GM10248 (cell line): Measurements from ENCODE around the gene AP1G2.

Source experiments
- CTCF ChIA-PET: fragments of 300-600 bp; sonication (Branson Sonifier 250); formaldehyde crosslinking; extraction: SDS; loops from one replicate; lab custom pipeline; 2021; ENCODE audit warnings: antibody characterized with exemption; lab: Yijun Ruan, JAX
- POLR2A ChIA-PET: fragments of 350-650 bp; sonication (Branson Sonifier 250); formaldehyde crosslinking; extraction: SDS; loops from one replicate; lab custom pipeline; 2020; ENCODE audit warnings: antibody characterized with exemption; lab: Yijun Ruan, JAX
- DNase-seq: peaks from one replicate; pipeline ENCODE4 v3.0.0; 2012; ENCODE audit errors: extremely low spot score
- TF ChIP-seq, protein P1 (sequence below): IDR thresholded peaks from 2 replicates; pipeline ENCODE4 v1.5.1; 2012; ENCODE audit warnings: mild to moderate bottlenecking, low read depth; ENCODE audit errors: extremely low read depth, missing control alignments, control extremely low read depth

AP1G2 gene

DNA sequence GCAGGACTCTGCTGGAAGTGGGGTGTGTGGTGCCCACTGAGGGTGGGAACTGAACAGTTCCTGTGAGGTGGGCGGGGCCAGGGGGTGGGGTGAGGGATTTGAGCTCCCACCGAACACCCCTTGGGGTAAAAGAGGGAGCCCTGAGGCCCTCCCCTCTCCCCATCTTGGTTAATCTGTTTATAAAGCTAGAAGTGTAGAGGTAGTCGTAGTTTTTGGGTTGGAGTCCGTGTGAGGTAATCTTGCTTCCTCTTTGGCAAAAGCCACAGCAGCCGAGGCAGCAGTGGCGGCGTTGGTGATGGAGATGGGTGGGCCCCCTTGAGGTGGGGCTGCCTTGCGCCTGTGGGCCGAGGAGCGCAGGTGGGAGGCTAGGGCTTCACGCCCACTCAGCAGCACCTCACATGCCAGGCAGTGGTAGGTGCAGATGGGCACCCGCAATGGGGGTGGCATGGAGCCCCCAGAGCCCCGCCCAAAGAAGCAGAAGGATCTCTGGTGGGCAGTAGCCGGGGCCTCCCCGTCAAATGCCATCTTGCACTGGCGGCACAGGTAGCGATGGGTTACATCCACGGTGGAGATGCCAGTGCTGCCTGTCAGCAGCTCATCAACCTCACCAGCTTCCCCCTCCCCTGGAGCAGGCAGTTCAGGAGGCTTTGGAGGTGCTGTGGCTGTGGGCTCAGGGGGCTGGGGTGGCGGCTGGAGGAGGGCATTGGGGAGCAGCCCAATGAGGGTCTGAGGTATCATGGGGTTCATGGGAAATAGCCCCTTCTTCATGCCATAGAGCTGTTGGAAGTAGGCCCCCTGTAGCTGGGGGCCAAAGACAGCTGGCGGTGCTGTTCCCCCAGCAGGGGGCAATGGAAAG, 45.6 kb downstream of the AP1G2 start:
- POLR2A ChIA-PET: interaction anchor here (0.7 kb wide), 1 partner anchor 48 kb away, joined by 3 read pairs; no protein-coding TSS in a partner anchor
- CTCF ChIA-PET: interaction anchor here (1.0 to 1.6 kb wide), 4 partner anchors 16 to 48 kb away, joined by 3 to 5 read pairs (median 4); no protein-coding TSS in a partner anchor
- DNase-seq: no peak
- TF ChIP-seq, protein P1, sequence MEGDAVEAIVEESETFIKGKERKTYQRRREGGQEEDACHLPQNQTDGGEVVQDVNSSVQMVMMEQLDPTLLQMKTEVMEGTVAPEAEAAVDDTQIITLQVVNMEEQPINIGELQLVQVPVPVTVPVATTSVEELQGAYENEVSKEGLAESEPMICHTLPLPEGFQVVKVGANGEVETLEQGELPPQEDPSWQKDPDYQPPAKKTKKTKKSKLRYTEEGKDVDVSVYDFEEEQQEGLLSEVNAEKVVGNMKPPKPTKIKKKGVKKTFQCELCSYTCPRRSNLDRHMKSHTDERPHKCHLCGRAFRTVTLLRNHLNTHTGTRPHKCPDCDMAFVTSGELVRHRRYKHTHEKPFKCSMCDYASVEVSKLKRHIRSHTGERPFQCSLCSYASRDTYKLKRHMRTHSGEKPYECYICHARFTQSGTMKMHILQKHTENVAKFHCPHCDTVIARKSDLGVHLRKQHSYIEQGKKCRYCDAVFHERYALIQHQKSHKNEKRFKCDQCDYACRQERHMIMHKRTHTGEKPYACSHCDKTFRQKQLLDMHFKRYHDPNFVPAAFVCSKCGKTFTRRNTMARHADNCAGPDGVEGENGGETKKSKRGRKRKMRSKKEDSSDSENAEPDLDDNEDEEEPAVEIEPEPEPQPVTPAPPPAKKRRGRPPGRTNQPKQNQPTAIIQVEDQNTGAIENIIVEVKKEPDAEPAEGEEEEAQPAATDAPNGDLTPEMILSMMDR: no peak

DNA sequence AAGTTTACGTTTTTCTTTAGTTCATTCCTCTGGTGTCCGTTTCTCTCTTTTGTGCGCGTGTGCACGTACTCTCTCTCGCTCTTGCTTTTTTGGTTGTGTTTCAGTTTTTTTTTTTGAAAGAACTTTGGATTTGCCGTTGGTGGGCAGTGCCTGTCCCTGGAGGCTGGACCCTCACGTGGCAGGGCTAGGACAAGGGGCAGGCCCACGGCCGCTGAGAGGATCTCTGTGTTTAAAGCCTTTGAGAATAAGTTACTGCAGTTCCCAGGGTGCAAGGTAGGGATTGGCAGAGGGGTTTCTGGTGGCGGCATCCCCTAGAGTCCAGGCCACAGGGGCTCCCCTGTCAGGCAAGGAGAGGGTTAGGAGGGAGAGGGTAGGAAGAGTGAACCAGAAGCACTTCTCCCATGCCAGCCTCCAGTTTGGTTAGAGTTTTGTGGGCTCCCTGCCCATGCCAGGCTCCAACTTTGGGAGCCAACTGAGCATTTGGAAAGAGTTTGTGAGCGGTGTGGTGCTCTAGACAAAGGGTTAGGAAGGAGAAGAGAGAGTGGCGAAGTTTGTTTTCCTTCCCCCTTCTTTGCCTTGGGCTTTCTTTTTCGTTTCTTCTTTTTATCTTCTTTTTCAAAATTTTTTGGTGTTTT, 46.6 kb downstream of the AP1G2 start:
- POLR2A ChIA-PET: no interaction called here
- CTCF ChIA-PET: interaction anchor here (0.7 to 0.8 kb wide), 2 partner anchors 18 to 43 kb away, joined by 3 to 4 read pairs; no protein-coding TSS in a partner anchor
- TF ChIP-seq, protein P1: no peak
- DNase-seq: no peak

DNA sequence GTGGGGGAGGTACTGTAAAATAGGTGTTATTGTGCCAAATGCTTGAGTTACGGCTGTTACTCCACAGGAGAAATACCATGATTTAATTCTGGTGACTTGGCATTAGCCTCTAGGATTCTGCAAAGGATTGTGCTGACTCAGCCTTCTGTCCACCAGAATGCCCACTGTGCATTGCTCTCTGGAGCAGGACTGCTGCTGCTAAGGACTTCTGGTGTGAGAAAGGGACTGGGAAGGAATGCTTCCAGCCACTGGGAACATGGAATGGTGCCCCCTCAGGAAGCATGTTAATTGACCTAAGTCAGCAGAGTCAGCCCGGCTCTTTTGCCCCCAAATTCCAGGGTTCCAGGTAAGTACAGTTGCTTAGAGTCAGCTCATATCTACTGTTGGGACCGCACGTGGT, 48.9 kb downstream of the AP1G2 start:
- DNase-seq: no peak
- POLR2A ChIA-PET: no interaction called here
- CTCF ChIA-PET: interaction anchor here (1.6 kb wide), 1 partner anchor 44 kb away, joined by 3 read pairs; no protein-coding TSS in a partner anchor
- TF ChIP-seq, protein P1: no peak

DNA sequence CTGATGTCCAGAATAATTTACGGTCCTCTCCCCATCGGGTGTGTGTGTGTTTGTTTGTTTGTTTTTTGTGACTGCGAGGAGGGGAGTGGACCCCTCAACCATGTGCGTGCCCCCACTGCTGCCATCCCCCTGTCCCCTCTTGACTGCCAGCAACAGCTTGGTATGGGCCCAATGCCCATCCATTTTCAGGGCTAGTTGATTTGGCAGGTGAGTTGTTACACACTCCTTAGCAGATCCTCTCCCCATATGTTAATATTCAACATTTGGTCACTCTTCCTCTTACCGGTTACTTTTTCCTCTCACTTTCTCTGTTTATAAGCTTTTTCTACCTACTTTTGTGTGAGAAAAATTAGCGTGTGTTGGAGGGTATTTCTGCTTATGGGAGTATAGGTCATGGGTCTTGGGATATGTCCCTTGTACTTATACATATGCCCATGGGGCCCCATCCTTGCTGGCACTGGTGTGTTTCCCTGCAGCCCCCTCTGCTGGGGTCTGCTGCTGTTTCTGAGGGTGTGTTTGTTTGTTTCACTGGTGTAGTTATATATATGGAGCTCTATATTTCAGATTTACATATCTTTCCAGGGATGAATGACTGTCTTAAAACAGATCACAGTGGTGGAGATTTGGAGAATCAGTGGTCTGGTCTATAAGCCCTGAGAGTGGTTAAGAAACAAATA, 49.8 kb downstream of the AP1G2 start:
- POLR2A ChIA-PET: interaction anchor here (0.6 kb wide), 1 partner anchor 105 kb away, joined by 3 read pairs; no protein-coding TSS in a partner anchor
- TF ChIP-seq, protein P1: no peak
- CTCF ChIA-PET: interaction anchor here (0.9 to 1.6 kb wide), 3 partner anchors 8 to 45 kb away, joined by 3 to 4 read pairs (median 3); no protein-coding TSS in a partner anchor
- no peak for DNase-seq

DNA sequence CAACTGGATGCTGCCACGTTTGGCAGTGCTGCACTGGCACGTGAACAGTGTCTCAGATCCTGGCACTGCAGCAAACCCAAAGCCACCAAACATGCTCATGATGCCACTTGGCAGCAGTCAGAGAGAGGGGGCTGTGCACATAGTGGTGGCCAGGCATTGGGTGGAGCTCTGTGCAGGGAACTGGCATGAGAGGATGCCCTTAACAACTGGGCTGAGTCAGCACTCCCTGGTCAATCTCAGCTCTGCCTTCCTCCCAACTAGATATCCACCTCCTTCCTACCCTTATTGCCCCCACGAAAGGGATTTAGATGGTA, 53.0 kb downstream of the AP1G2 start:
- no peak for DNase-seq
- ChIA-PET CTCF (no interaction called here), POLR2A (no interaction called here)
- TF ChIP-seq, protein P1: no peak
